NK-92 treated with Interleukin-12 subunit alpha and Interleukin-12 subunit beta, amount 100 ng/mL, for 24 hours (cell line): Measurements from ENCODE around the gene CASS4.
"Not testable (repeated sequence)": the region's sequence is repeated elsewhere in the genome, so short reads cannot be mapped to it uniquely, and the experiment has no call there.

Experiments
- DNase-seq: peaks from one replicate; lab custom pipeline; 2025; lab: John Stamatoyannopoulos, UW

Gene CASS4, protein sequence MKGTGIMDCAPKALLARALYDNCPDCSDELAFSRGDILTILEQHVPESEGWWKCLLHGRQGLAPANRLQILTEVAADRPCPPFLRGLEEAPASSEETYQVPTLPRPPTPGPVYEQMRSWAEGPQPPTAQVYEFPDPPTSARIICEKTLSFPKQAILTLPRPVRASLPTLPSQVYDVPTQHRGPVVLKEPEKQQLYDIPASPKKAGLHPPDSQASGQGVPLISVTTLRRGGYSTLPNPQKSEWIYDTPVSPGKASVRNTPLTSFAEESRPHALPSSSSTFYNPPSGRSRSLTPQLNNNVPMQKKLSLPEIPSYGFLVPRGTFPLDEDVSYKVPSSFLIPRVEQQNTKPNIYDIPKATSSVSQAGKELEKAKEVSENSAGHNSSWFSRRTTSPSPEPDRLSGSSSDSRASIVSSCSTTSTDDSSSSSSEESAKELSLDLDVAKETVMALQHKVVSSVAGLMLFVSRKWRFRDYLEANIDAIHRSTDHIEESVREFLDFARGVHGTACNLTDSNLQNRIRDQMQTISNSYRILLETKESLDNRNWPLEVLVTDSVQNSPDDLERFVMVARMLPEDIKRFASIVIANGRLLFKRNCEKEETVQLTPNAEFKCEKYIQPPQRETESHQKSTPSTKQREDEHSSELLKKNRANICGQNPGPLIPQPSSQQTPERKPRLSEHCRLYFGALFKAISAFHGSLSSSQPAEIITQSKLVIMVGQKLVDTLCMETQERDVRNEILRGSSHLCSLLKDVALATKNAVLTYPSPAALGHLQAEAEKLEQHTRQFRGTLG

DNA sequence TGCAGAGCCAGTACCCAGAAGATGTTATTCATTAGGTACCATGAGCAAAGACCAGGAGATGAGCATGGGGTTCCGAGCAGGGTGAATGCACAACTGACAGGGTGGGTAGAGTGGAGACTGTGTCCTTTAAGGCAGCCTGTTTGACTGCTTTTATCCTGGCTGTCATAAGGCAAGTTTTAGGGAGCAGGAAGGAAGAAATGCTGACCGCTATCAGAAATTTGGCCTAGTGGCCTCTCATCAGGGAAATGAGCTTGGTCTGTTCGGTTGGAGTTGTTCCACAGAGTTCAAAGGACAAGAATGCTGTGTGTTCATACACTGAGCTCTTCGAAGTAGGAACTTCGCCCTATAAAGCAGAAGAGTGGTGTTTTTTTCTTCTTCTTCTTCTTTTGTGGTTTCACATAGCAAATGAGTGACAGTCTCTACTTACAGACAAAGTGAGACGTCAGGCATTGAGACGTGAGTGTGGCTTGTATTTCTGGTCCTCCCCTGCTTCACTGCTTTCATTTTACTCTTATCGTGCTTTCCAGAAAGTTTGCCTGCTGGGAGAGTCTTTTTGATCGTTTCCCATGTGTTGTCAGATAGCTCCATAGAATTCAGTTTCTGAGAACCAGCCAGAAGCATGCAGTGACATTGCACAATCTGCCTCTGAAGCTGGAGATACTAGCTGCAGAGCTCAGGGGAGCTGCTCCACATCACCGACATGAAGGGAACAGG is at the start of gene CASS4:
Gene CASS4 (plus strand): TSS at position 502 of the 714 bp plus-strand sequence. CDS start 199 bp downstream, at position 701.
- no peak for DNase-seq

DNA sequence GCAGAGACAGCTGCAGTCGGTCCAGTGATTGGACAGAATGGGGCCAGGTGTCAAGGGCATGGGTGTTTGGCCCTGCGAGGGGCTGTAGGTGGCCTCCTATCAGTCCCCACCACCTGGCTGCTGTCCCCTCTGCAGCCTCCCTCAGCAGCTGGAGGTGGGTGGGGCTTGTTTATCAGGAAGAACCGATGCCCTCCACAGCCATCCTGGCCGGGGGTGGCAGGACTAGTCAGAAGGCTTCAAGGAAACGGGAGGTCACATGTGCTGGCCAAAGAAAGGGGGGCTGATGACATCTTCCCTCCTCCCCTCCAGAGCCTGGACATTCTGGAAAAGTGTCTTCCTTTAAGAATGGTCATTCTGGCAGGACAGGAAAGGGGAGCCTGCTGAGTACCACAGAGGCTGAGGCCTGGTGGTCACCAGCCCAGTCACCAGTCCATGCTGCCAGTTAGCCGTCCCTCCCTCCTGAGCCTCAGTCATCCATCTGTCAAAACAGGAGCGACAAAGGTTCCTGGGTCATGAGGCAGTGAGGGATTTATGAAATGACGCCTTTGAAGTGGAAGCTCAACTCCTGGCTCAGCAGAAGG is 49.1 kb upstream of the CASS4 start:
- no peak for DNase-seq

DNA sequence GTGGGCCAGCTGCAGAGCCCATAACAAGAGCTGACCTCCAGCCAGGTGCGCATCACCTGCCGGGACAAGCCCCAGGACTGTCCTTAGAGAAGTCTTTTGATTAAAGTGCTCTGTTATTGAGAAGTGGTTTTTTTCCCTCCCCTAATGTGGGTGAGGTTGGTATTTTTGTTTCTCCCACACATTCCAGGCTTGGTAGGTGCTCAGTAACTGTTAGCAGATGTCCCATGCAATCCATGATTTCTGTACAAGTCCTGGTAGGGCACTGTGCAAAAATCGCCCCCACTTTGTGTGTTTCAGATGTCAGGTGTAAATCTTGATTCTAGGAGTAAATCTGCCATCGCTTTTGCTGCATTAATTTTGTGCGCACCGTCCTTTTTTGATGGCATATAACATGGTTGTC is 48.6 kb upstream of the CASS4 start:
- DNase-seq: no peak

DNA sequence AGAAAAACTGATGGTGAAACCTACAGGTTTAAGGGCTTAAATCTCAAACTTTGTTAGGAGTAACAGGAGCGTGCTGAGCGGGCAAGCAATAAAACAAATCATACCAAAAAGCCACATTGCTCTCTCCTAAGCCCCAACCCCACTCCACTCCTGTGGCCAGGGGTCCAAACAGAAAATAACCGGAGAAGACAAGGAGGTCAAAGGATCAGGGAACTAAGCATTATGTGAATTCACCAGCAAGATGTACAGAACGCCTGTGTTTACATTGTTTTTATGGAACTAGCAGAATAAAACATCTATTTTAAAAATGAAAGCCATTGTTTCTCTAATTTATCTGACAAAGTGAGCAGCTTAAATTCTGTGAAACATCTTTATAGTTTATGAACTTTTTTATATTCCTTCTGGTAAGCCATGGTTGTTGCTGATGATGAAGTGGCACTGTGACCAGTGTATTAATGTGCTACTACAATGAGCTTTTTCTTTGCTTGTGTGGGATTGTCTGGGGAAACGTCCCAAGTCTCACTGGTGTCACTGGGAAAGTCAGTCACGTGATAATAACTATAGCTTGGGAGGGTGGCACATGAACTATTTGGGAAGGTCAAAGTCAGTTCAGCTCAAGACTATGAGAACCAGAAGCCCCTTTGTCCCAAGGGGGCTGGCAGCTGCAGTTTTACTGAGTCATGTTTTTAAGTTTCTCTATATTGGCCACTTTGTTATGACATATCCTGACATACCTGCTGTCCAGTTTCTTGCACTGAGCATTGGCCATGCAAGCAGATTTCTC is 43.5 kb upstream of the CASS4 start:
- DNase-seq: no peak

DNA sequence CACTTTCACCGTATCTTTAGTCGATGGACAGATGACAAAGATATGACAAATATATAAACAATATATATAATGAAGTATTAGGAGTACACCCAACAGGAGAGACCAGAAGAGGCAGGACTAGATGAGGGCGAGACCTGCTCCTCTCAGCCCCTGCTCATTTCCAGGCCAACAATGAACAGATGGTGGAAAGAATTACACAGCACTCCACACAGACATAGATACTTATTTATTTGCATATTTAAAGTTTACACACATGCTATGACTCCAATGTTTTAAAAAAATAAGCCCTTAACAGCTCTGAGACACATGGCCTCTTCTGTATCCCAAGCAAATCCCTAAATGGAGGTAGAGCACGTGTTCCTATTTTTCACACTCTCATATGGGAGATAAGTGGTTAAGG is 42.9 kb upstream of the CASS4 start:
- no peak for DNase-seq

DNA sequence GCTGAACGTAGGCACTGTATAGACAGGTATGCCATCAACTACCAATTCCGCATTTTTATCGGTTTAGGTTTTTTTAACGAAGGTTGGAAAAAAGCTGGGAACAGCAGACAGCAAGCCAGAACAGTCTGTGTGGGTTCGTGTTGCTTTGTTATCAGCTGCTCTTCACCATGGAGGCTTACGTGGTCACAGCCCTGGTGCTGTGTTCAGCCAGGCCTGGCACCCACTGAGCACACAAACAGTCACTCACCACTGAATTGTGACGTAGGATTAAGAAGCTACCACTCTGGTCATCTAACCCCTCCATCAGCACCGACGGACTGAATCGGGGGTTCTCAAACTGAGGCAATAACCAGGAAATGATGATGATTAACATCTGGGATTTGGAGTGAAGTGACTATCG is 40.1 kb upstream of the CASS4 start:
- DNase-seq: no peak

DNA sequence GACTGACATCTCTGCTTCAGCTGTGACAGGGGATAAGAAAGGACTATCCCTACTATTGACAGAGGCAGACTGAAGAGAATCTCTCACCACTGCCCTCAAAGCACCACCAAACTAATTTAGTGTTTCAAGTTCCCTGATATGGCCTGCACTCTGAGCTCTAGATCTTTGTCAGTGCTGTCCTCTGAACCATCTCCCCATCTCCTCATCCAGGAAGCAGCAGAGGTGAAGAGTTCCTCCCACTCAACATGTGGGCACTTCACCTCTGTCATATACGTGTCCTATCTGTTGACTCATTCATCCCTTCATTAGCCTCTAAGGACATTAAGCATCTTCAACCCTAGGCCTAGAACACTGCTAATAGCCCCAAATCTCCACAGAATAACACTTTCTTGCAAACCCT is 39.2 kb upstream of the CASS4 start:
- DNase-seq: peak; percentile 12

DNA sequence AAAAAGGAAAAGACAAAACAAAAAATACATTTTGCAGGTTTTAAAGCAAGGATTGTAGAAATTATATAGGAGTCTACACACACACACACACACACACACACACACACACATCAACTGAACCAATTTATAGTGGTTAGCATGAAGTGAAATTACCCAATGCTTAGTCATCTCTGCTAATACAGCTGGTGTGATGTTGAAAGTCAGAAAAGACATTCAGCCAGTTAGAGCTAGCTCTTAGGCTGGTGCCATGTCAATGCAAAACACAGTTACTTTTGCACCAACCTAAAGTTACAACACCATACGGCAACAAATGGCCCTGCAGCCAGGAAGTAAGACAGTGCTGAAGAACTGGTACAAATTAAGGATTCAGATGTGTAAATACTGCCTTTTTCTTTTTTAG is 38.1 kb upstream of the CASS4 start:
- peak; percentile 23 for DNase-seq

DNA sequence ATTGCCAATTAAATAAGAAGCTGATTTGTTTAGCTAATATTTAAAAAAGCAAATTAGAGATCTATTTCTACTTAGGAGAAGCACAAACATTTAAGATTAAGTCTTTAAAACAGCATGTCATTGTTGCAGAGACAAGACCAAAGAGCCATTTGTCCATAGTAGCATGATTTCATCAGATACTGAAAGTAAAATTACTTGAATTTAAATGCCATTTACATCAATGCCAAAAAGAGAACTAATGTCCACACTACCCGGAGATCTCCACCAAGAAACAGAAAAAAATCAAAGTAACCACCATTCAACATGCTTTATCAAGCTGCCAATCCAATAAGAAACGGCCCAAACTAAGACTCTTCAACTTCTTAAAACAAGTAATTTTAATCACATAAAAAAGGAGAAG is 35.7 kb upstream of the CASS4 start:
- DNase-seq: no peak

DNA sequence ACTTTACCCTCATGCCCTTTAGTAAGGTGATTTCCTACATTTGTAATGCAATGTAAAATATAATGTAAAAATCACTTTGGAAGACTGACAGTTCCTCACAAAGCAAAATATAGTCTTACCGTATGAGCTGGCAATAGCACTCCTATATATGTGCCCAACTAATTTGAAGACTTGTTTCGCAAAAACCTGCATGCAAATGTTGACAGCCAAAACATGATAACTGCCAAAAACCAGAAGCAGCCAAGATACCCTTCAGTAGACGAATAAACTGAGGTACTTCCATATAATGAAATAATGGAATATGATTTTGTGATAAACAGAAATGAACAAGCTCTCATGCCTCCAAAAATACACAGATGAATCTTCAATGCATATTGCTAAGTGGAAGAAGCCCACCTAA is 33.7 kb upstream of the CASS4 start:
- no peak for DNase-seq

DNA sequence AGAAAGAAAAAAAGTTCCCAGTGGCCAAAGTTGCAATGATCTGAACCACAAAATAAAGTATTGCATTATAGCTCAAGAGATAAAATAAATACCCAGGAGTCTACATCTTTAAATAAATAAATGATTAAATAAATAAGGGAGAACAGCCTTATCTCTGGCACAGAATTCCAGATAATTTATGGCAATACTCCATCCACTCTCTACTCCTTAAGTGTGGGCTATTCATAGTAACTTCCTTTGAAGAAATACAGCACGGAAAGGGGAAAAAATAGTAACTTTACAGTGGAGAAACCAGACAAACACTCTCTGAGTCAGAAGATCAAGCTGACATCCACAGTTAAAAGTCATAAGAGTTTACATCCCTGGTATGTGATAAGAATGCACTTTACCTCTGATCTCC is 31.7 kb upstream of the CASS4 start:
- no peak for DNase-seq

DNA sequence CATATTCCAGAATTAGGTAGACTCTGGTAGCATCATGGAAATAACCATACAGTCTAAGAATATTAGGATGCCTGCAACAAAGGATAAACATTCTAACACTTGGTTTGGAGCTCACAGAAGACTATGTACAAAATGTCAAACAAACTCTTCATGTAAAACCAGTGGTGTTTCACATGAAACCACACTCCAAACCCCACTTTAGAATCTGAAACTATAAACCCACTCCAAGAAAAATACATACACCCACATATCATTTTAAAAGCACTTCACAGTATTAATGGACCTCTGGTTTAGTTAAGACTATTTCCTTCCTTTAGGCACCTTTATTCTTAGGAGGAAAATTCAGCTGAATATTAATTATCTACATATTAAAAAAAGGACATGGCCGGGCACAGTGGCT is 30.6 kb upstream of the CASS4 start:
- DNase-seq: no peak

DNA sequence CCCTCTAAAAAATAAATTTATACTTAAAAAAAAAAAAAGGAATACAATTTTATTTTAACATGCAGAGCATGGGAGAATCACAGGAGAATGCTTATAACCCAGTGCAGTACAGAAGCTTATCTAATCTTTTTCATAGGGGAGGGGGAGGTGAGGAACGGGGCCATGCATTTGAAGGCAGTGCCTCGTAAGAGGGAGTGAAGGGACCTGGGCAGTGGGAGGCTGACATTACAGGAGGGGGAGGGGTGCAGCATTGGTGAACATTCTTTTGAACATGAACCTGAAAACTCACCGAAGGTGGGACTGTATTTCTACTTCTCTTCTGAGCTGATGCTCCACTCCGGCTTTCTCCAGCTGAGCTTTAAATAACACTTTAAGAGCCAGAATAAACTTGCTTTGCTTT is 29.4 kb upstream of the CASS4 start:
- DNase-seq: no peak

DNA sequence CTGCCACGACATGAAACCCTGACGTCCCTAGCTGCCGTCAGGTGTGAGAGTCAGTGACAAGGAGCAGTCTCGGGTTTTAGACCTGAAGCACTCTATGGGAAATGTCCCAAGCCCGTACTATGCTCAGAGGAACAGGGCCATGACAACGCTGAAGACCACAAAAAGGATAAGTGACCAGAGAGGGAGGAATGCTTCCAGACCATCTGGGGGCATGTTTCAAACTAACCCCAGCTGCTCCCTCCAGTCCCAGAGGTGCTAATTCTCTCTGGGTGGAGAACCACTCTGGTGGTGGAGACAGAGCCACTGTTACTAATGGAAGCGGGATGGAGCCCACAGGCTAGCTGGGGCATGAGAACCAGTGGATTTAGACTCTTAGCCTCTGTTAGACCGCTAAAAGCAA is 28.7 kb upstream of the CASS4 start:
- DNase-seq: no peak

DNA sequence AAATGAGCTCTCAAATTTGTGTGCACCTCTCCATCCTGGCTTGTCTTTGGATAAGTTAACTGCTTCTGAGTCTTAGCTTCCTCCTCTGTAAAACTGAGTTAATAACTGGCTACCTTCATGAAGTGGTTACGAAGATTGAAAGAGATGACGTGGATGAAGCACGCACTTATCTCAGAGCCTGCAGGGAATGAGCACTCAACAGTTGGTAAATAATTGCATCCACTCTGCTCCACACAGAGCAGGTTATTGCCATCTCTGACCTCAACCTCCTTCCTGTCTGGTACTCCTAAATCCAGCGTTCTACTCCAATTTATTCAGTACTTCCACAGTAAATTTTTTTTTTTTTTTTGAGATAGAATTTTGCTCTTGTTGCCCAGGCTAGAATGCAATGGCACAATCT is 26.9 kb upstream of the CASS4 start:
- DNase-seq: no peak

DNA sequence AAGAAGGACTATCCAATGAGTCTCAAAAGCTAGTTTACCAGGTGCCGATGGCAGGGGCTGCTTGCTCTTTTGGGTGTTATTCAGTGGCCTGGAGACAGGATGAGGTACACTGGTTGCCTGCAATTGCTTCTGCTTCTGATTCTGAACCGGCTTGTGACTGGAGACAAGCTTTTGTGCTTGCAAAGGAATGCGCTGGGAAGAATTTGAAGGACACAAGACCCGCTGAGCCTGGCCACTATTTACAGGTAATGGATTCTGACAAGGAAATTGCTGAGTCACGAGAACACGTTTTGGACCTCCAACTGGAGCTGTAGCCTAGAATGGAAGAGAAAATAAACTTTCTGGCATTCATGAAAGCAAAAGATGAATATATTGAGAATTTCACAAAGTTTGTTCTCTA is 25.8 kb upstream of the CASS4 start:
- no peak for DNase-seq

DNA sequence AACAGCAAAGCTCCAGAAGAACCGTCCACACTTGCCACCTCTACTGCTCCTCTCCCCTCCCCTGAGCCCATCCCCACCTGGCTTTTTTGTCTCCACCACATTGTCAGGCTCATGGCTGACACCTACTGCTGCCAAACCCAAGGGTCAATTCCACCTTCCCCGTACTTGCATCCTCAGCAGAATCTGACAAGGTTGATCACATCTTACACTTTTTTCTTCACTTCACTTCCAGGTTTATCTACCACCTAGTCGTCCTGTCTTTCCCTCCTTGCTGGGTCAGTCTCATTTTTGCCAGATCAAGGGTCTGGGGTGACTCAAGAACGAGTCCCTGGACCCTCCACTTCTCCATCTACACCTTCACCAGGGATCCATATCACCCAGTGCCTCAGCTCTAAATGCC is 23.2 kb upstream of the CASS4 start:
- DNase-seq: no peak

DNA sequence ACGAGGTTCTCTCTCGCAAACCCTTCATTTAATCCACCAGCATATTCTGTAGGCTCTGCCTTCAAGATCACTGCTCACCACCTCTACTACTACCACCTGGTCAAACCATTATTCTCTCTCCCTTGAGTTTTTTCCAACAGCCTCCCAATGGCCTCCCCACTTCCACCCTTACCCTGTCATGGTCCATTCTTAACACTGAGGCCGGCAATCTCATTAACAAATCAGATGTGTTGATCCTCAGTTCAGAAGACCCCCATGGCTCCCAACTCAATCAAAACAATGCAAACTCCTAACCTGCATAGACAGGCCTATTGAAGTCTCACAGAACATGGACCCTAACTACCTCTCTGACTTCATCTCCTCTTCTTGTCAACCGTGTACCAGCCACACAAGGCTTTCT is 22.3 kb upstream of the CASS4 start:
- DNase-seq: no peak

DNA sequence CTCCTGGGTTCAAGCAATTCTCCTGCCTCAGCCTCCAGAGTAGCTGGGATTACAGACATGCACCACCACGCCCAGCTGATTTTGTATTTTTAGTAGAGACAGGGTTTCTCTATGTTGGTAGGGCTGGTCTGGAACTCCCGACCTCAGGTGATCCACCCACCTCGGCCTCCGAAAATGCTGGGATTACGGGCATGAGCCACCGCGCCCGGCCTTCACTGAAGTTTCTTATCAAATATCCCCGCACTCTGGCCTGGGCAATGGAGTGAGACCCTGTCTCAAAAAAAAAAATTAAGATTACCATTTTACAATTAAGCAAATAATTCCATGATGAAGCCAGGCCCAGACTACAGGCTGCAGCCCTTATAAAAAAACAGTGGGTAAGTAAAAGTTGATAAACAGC is 21.7 kb upstream of the CASS4 start:
- DNase-seq: not testable (repeated sequence)

DNA sequence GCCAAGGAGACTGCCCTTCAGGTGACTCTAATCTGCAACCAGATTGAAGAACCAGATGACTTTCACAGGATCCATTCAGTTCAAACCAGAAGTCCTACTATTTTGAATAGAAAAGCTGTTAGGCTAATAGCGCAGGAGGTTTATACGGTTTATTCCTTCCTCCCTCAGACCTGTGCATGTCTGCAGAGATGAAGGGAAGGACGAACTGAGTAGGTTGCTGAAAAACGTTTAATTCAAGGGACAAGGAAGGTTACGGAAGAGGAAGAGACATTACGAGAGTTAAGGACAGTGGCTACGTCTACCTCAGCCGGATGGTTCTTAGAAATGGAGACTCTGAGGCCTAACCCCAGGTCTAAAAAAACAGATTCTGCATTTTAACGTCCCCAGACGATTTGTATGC is 21.0 kb upstream of the CASS4 start:
- no peak for DNase-seq

DNA sequence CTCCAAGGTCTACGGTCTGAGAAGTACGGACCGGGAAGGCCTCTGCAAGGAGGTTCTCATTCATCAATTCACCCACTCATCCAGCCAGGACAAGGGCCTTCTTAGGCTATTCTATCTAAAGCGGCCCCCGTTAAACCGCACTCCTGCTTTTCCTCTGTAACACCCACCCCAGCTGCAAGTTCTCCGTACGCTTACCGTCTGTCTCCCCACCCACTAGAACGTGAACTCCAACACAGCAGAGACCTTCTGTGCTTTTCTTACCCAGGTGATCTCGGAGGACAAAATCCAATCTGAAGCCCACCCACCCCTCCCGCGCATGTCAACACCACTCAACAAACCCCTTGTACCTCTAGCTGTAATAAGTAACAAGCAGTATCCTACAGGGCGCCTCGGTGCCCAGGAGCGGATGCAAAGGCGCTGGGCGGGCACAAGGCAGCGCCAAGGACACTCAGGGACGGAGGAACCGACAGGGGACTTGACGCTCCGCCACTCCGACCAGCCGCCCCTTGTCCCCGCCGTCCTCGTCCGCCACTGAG is 20.4 kb upstream of the CASS4 start:
- DNase-seq: no peak
